ENCODE results near the gene ARHGAP15. TPM values are rescaled to one million over a fixed set of nuclear protein-coding genes. Genes with fewer than 3 reads are reported as not detected.

ARHGAP15 gene
- polyA plus RNA-seq, 2 of the 4 experiments (the other 2 are of a cell fraction) = 0.34 TPM; not detected in 1

GRCh38 chr2:143550500-143550899 lies 421.3 kb downstream of the ARHGAP15 start:
- FAIRE-seq (no peak), DNase-seq (ENCODE audit: low read depth in 1 of 2, low spot score in 1 of 2) (no peak), ATAC-seq (no peak)
- ChIA-PET CTCF (no interaction called here), POLR2A (no interaction called here)
- H3K4me2 ChIP-seq = no peak overlapping the region
- no peak overlapping the region for H3K4me3 ChIP-seq
- WGBS (ENCODE audit: missing lambda C conversion rate) = 45% methylated on average over 2 of the region's 2 CpGs
- H3K9me3 ChIP-seq = no peaks in the 10 kb centered on the region
- no peaks in the 10 kb centered on the region for H3K4me1 ChIP-seq
- TF ChIP-seq HOXB13 (CRISPR knock-in tag; IDR thresholded peaks at IDR 0.05; ENCODE audit: low read depth) (no peak), SREBF2 (IDR thresholded peaks at IDR 0.05) (no peak), BCL3 (IDR thresholded peaks at IDR 0.05) (no peak), FOSL2 (IDR thresholded peaks at IDR 0.05) (no peak), FOSL2 (CRISPR knock-in tag; IDR thresholded peaks at IDR 0.05) (no peak), ZC3H11A (IDR thresholded peaks at IDR 0.05) (no peak), MYC (IDR thresholded peaks at IDR 0.05; ENCODE audit: borderline replicate concordance, low read length) (no peak), CEBPB (IDR thresholded peaks at IDR 0.05) (no peak), JUNB (IDR thresholded peaks at IDR 0.05) (no peak), HMGXB4 (CRISPR knock-in tag; IDR thresholded peaks at IDR 0.05; ENCODE audit: borderline replicate concordance) (no peak), EP300 (IDR thresholded peaks at IDR 0.05) (no peak), POLR2A (IDR thresholded peaks at IDR 0.05; ENCODE audit: low read length) (no peak), POLR2AphosphoS2 (conservative IDR thresholded peaks at IDR 0.05; ENCODE audit: low read length) (no peak), RNF2 (IDR thresholded peaks at IDR 0.05; ENCODE audit: borderline replicate concordance, low read depth) (no peak), BHLHE40 (IDR thresholded peaks at IDR 0.05; ENCODE audit: low read depth, low read length) (no peak), RARB (CRISPR knock-in tag; IDR thresholded peaks at IDR 0.05) (no peak), MAFK (IDR thresholded peaks at IDR 0.05; ENCODE audit: partially characterized antibody) (no peak), CTCF (IDR thresholded peaks at IDR 0.05) (no peak), HOXA7 (CRISPR knock-in tag; IDR thresholded peaks at IDR 0.05) (no peak), RFX5 (IDR thresholded peaks at IDR 0.05) (no peak)
- no peak overlapping the region for H3K27ac ChIP-seq

- H3K27ac ChIP-seq = no peak overlapping the region
- POLR2A ChIA-PET = no interaction called here
- TF ChIP-seq PBX3 (IDR thresholded peaks at IDR 0.05) = no peak
- no peak for TF ChIP-seq REST (IDR thresholded peaks at IDR 0.05)
- TF ChIP-seq HES2 (IDR thresholded peaks at IDR 0.05) = no peak
- no peak for TF ChIP-seq E2F6 (IDR thresholded peaks at IDR 0.05; ENCODE audit: borderline replicate concordance, low read depth)
- no peak for TF ChIP-seq MAZ (IDR thresholded peaks at IDR 0.05; ENCODE audit: borderline replicate concordance, low read depth, low read length)
- TF ChIP-seq CBX8 (IDR thresholded peaks at IDR 0.05) = no peak
- no peak for TF ChIP-seq POLR2A (IDR thresholded peaks at IDR 0.05; ENCODE audit: low read length)
- no peak for TF ChIP-seq EHMT2 (IDR thresholded peaks at IDR 0.05; ENCODE audit: low read depth)
- TF ChIP-seq ZSCAN20 (CRISPR knock-in tag; IDR thresholded peaks at IDR 0.05) = no peak
- no peak for TF ChIP-seq RFX5 (IDR thresholded peaks at IDR 0.05)
- CTCF ChIA-PET = no interaction called here
- H3K4me2 ChIP-seq = no peak overlapping the region
- no peak for FAIRE-seq
- H3K9me3 ChIP-seq = no peaks in the 10 kb centered on the region
- H3K4me3 ChIP-seq = no peak overlapping the region
- WGBS (ENCODE audit: missing lambda C conversion rate) = 28% methylated on average over 9 of the region's 9 CpGs
- no peak for ATAC-seq
- no peak for DNase-seq (ENCODE audit: low read depth in 1 of 2, low spot score in 1 of 2)
- H3K4me1 ChIP-seq = no peaks in the 10 kb centered on the region
These were observed 422.9 kb downstream of the ARHGAP15 start for GRCh38 chr2:143551971-143552650.

Data from A549 (cell line).